ENCODE results near the gene SEPSECS.

The SEPSECS gene

DNA sequence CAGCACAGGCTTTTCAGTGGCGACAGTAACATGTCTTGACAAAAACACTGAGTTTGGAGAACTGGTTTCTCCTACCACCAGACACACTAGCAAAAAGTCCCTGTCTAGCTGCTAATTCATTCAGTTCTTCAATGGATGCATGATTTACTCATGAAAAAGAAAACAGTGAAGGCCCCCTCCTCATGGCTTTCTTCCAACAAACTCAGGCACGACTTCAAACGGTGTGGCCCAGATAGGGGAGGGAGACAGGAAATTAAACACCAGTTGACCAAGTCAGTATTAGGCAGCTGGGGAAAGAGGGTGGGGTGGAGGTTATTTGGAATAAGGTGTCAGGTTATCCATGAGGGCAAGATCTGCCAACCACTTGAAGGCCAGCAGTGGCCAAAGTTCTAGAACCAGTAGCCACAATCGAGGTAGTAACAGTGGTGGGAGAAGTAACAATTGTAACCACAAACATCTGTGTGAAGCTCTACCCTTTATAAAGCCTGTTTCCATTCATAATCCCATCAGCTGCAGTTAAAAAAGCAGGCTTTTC is 60.2 kb downstream of the SEPSECS start:
- TF ChIP-seq ZFX (IDR thresholded peaks at IDR 0.05): no peak
- TF ChIP-seq, protein P1, sequence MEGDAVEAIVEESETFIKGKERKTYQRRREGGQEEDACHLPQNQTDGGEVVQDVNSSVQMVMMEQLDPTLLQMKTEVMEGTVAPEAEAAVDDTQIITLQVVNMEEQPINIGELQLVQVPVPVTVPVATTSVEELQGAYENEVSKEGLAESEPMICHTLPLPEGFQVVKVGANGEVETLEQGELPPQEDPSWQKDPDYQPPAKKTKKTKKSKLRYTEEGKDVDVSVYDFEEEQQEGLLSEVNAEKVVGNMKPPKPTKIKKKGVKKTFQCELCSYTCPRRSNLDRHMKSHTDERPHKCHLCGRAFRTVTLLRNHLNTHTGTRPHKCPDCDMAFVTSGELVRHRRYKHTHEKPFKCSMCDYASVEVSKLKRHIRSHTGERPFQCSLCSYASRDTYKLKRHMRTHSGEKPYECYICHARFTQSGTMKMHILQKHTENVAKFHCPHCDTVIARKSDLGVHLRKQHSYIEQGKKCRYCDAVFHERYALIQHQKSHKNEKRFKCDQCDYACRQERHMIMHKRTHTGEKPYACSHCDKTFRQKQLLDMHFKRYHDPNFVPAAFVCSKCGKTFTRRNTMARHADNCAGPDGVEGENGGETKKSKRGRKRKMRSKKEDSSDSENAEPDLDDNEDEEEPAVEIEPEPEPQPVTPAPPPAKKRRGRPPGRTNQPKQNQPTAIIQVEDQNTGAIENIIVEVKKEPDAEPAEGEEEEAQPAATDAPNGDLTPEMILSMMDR (conservative IDR thresholded peaks at IDR 0.05): no peak
- no peak overlapping the region; the same call in 1 of the 2 replicates for H3K27ac ChIP-seq

DNA sequence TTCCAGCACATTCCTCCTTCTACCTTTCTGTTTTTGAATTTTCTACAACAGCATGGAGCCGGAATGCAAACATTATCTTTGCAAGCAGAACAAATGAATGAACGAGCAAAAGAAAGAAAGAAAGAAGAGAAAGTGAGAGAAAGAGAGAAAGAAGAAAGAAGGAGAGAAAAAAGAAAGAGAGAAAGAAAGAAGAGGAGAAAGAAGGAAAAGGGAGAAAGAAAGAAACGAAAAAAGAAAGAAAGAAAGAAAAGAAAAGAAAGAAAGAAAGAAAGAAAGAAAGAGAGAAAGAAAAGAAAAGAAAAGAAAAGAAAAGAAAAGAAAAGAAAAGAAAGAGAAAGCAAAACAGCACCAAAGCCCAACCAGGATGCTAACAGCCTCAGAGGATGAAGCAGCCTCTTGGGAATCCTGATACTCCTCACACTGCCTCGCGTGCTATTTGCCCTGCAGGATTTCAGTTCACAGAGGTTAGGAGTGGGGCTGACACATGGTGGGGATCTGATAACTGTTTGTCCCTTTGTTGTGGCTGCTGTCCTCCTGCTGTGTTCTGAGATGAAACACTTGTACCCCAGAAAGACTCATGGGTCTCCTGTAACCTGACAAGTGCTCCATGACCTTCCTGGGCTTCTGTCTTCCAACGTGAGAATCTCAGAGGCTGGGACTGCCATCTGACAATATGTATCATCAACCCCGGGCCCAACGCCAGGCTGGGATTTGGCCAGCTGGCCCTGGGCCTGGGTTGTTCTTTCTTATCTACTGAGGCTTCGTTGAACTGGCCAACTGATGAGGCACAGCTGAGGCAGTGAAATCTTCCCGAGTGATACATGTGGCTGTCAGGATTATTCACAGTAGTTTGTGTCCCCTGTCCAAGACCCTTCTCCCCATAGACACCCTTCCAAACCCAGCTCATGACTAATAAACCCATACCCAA is 61.0 kb downstream of the SEPSECS start:
- TF ChIP-seq, protein P1 (conservative IDR thresholded peaks at IDR 0.05): no peak
- TF ChIP-seq ZFX (IDR thresholded peaks at IDR 0.05): no peak
- no peak overlapping the region; the same call in 1 of the 2 replicates for H3K27ac ChIP-seq

- TF ChIP-seq ZFX (IDR thresholded peaks at IDR 0.05): no peak
- TF ChIP-seq, protein P1 (conservative IDR thresholded peaks at IDR 0.05): no peak
- H3K27ac ChIP-seq: no peak overlapping the region
These were observed 63.2 kb downstream of the SEPSECS start for GRCh38 chr4:25096981-25097443.

DNA sequence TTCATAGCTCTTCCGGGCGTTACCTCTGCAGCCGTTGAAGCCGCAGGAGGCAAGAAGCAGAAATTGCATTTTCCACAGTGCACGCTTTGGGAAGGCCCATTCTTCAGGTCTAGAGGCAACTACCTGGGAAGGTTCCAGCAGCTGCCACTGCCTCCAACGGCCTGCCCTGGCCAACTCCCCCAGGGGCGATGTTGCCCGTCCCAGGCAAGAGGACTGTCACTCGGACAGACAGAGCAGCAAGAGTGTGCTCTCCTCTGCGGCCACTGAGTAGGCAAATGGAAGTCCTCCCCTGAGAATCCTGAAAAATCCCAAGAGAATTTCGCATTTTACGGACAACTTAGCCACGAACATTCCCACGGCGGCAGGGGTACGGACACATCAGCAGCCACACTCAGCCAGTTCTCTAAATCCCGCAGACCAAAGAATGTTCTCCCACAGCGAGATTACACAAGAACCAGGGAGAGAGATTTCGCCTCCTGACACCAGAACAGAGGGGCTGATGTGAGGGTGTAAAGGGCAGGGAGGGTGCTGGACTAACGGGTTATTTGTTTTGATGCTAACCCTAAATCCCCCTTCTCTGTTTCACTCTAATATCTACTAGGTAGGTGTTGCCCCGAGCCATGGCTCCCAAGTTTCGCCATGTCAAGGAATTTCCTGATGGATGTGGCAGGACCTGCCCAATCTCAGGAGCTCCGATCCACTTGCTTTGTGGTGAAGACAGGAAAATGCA is 63.8 kb downstream of the SEPSECS start:
- TF ChIP-seq, protein P1 (conservative IDR thresholded peaks at IDR 0.05): no peak
- no peak for TF ChIP-seq ZFX (IDR thresholded peaks at IDR 0.05)
- H3K27ac ChIP-seq: no peak overlapping the region

DNA sequence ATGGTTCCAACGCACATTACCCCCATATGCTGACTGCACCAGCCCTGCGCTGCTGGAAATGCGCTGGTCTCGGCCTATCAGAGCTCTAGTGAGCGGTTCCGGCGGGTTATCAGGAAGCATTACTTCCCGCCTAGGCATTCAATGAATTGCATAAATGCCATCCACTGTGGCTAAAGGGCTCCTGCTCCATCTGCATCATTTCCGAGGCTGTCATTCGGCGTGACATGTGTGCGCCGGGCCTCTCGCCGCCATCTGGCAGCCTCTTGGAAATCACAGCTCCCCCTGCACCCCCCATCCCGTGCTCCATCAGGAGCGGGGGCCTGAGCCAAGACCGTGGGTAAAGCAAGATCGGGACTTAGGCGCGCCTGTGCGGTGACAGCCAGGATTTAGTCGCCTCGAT is 64.4 kb downstream of the SEPSECS start:
- H3K27ac ChIP-seq: no peak overlapping the region
- TF ChIP-seq ZFX (IDR thresholded peaks at IDR 0.05): no peak

DNA sequence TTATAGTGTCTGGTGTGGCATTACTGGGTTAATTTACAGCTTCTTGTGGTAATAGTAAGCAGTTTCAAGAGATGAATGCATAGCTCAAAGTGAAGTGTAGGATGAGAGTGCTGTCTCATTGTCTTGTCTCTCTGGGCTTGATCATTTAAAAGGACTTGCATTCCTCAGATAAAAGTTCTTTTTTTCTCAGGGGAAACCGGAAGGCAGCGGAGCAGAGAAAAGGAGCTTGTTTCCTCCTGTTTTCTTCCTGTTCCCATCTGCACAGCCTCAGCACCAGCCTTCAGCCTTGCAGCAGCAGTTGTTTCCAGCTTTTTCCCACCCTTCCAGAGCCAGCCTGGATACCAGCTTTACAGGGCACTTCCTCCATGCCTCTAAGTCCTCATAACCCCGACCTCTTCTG is 68.1 kb downstream of the SEPSECS start:
- no peak overlapping the region for H3K27ac ChIP-seq
- TF ChIP-seq, protein P1 (conservative IDR thresholded peaks at IDR 0.05): no peak
- TF ChIP-seq ZFX (IDR thresholded peaks at IDR 0.05): no peak

- TF ChIP-seq, protein P1 (conservative IDR thresholded peaks at IDR 0.05): no peak
- no peak for TF ChIP-seq ZFX (IDR thresholded peaks at IDR 0.05)
These were observed 69.7 kb downstream of the SEPSECS start for GRCh38 chr4:25090516-25090915.

More at GRCh38 chr4:25090516-25090915, 69.7 kb downstream of the SEPSECS start:
- H3K27ac ChIP-seq: no peak overlapping the region
